GM12878 (cell line): Measurements from ENCODE around the gene LUM. TPM values are rescaled to one million over a fixed set of nuclear protein-coding genes. Genes with fewer than 3 reads are reported as not detected.

Source experiments
- ATAC-seq: fragments of 200-7000 bp; cut with Tn5 transposase; 3 replicates; pipeline ENCODE4 v1.9.1; 2020; ENCODE audit warnings: mild to moderate bottlenecking, moderate library complexity
- BruUV-seq: library from RNA; stranded (reverse); fragments of 400-500 nt; replicated peaks from 2 replicates; lab custom pipeline; 2021; lab: Mats Ljungman, UMichigan
- CTCF ChIA-PET: fragments of 300-600 bp; sonication (Branson Sonifier 250); formaldehyde crosslinking; extraction: SDS; loops from one replicate; lab custom pipeline; 2021; ENCODE audit warnings: inconsistent platforms; lab: Yijun Ruan, JAX
- POLR2A ChIA-PET: fragments of 350-600 bp; formaldehyde crosslinking; extraction: SDS; loops from one replicate; lab custom pipeline; 2021; ENCODE audit warnings: inconsistent platforms; lab: Charles Lee
- RAD21 ChIA-PET: fragments of 300-600 bp; sonication (Branson Sonifier 250); formaldehyde crosslinking; loops from one replicate; lab custom pipeline; 2023; ENCODE audit warnings: antibody characterized with exemption; ENCODE audit not compliant: unreplicated experiment; lab: Charles Lee
- SMC1A ChIA-PET: fragments of 300-600 bp; sonication (Branson Sonifier 250); formaldehyde crosslinking; loops from one replicate; lab custom pipeline; 2023; ENCODE audit not compliant: unreplicated experiment, uncharacterized antibody; lab: Charles Lee
- DNase-seq: peaks from one replicate; pipeline ENCODE4 v3.0.0-alpha.2; 2011; ENCODE audit warnings: low read depth, low spot score
- FAIRE-seq: peaks from 3 replicates; lab custom pipeline; 2011; peaks lifted over from hg19 to GRCh38; lab: Jason Lieb, UNC
- H2AFZ ChIP-seq: 2 replicates; pipeline ENCODE4 v1.6.0; 2011; ENCODE audit warnings: low read depth, low read length, control low read depth; ENCODE audit not compliant: control insufficient read depth
- H3K27ac ChIP-seq: 2 replicates; pipeline ENCODE4 v1.5.1; 2011; ENCODE audit warnings: control low read depth; ENCODE audit not compliant: control insufficient read depth, insufficient read depth
- H3K27me3 ChIP-seq, 2 experiments: replicated peaks in 1 of 2; 2 replicates each; pipeline versions ENCODE4 v1.6.0 to v1.6.1; 2011; ENCODE audit warnings: low read length in 1 of 2; ENCODE audit not compliant: control insufficient read depth in 2 of 2, insufficient read depth in 2 of 2
- H3K36me3 ChIP-seq, 2 experiments: 2 replicates each; pipeline ENCODE4 v1.5.1; 2011; ENCODE audit warnings: low read length in 1 of 2; ENCODE audit not compliant: control insufficient read depth in 2 of 2, insufficient read depth in 2 of 2
- H3K4me1 ChIP-seq: 2 replicates; pipeline ENCODE4 v1.6.1; 2011; ENCODE audit warnings: mild to moderate bottlenecking, low read length, moderate library complexity, mixed read lengths; ENCODE audit not compliant: control insufficient read depth, insufficient read depth
- H3K4me2 ChIP-seq: 2 replicates; pipeline ENCODE4 v1.6.0; 2011; ENCODE audit warnings: control low read depth; ENCODE audit not compliant: control insufficient read depth, insufficient read depth
- H3K4me3 ChIP-seq: fragments of 200-600 bp; sonication (generic); 2 replicates; pipeline ENCODE4 v1.5.1; 2016
- H3K79me2 ChIP-seq: 2 replicates; pipeline ENCODE4 v1.6.0; 2011; ENCODE audit warnings: low read length; ENCODE audit not compliant: control insufficient read depth, insufficient read depth
- H3K9ac ChIP-seq: 2 replicates; pipeline ENCODE4 v1.8.0; 2011; ENCODE audit warnings: low read length, control low read depth, mixed read lengths; ENCODE audit not compliant: control insufficient read depth, insufficient read depth
- H3K9me3 ChIP-seq: replicated peaks from 3 replicates; pipeline ENCODE4 v1.5.1; 2011; ENCODE audit warnings: mild to moderate bottlenecking, low read length; ENCODE audit not compliant: control insufficient read depth, insufficient read depth
- H4K20me1 ChIP-seq: 2 replicates; pipeline ENCODE4 v1.6.0; 2011; ENCODE audit not compliant: control insufficient read depth, insufficient read depth
- EZH2 ChIP-seq: IDR thresholded peaks from 2 replicates; pipeline ENCODE4 v1.6.1; 2012; ENCODE audit warnings: low read depth, mild to moderate bottlenecking, control low read depth, inconsistent platforms, low read length, borderline replicate concordance; ENCODE audit not compliant: control insufficient read depth
- MYC ChIP-seq: IDR thresholded peaks from 2 replicates; pipeline ENCODE4 v1.6.1; 2011; ENCODE audit warnings: mild to moderate bottlenecking, low read length, moderate library complexity, inconsistent platforms; ENCODE audit not compliant: insufficient read depth, insufficient replicate concordance, insufficient read length, severe bottlenecking
- NFYB ChIP-seq: IDR thresholded peaks from 2 replicates; pipeline ENCODE4 v1.6.1; 2011; ENCODE audit warnings: low read depth, mild to moderate bottlenecking, low read length, improper control_type of control experiment, moderate library complexity; ENCODE audit not compliant: insufficient read depth
- RCOR1 ChIP-seq: conservative IDR thresholded peaks from 2 replicates; pipeline ENCODE4 v1.6.1; 2012; ENCODE audit warnings: low read depth, low read length, improper control_type of control experiment
- SPI1 ChIP-seq: IDR thresholded peaks from 2 replicates; pipeline ENCODE4 v1.6.1; 2011; ENCODE audit warnings: low read depth, mild to moderate bottlenecking, low read length, moderate library complexity, borderline replicate concordance; ENCODE audit not compliant: insufficient read depth
- WGBS: methylation state at CpG from one replicate; pipeline ENCODE4 v1.1.6; 2016; ENCODE audit warnings: low lambda C conversion rate; ENCODE audit not compliant: insufficient replicate concordance, insufficient coverage; ENCODE audit errors: missing lambda C conversion rate; 5-methylcytosine and 5-hydroxymethylcytosine counted together
- in situ Hi-C: fragments of 300-500 bp; cut with MboI; formaldehyde crosslinking; loops from 9 replicates; pipeline ENCODE4 v1.14.3; 2018; ENCODE audit warnings: mixed read lengths
- intact Hi-C: fragments of 100-400 bp; cut with micrococcal nuclease; formaldehyde crosslinking; loops from one replicate; pipeline ENCODE4 v1.14.2; 2022; ENCODE audit not compliant: unreplicated experiment
- polyA plus RNA-seq, 11 experiments: library from polyadenylated mRNA; depleted of rRNA in 4 of 11; unstranded in 6 of 11; stranded (reverse) in 5 of 11; fragments of >200 nt; fragmentation: Nextera tagmentation in 4 of 11; fragmentation: Illumina TruSeq in 1 of 11; extraction: Ambion mirVana in 4 of 11; extraction: Trizol in 1 of 11; gene quantifications; 1 replicate in 1 of 11; 2 replicates in 10 of 11; pipeline versions ENCODE4 v1.2.1 to v1.2.3, GENCODE V29; 2011 to 2016; ENCODE audit warnings: inconsistent platforms in 2 of 11, missing spikeins in 2 of 11, low read depth in 1 of 11
- total RNA-seq, 4 experiments: library from RNA; depleted of rRNA in 3 of 4; stranded (reverse); fragments of >200 nt in 3 of 4; fragmentation: Illumina TruSeq in 1 of 4; extraction: Trizol in 1 of 4; gene quantifications; 2 replicates each; pipeline versions ENCODE4 v1.2.1 to v1.2.3, GENCODE V29; 2013 to 2021
- TF ChIP-seq, protein P1 (sequence below): IDR thresholded peaks from 2 replicates; pipeline ENCODE4 v1.6.1; 2011; ENCODE audit warnings: low read depth, low read length, improper control_type of control experiment, borderline replicate concordance
- TF ChIP-seq, protein P2 (sequence below): fragments of 450-650 bp; IDR thresholded peaks from 2 replicates; pipeline ENCODE4 v1.6.1; 2014; ENCODE audit warnings: mild to moderate bottlenecking

Gene LUM
- total and polyA plus RNA-seq, 10 of the 15 experiments (the other 5 are each of a cell fraction or from before 2014, with no cell fraction given): 0.09 to 0.31 TPM; not detected in 8

DNA sequence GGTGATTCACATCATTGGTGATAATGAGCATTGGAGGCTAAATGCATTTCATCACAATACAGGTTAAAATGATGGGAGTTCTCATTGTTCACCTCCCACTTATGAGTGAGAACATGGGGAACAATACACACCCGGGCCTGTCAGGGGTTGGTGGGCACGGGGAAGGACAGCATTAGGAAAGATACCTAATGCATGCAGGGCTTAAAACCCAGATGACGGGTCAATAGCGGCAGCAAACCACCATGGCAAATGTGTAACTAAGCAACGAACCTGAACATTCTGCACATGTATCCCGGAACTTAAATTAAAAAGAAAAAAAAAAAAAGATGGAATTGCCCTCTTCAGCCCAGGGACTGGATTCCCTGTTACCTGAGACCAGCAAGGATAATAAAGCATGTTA, 2.3 kb upstream of the LUM start:
- ChIA-PET POLR2A (no interaction called here), SMC1A (interaction anchor here (0.8 kb wide), 1 partner anchor 135 kb away, joined by 4 read pairs; no protein-coding TSS in a partner anchor), RAD21 (no interaction called here), CTCF (interaction anchor here (6.3 kb wide), 1 partner anchor 135 kb away, joined by 88 read pairs; no protein-coding TSS in a partner anchor)
- intact Hi-C loops (loop anchor here (5.0 kb wide), 1 partner anchor 214 kb away; no protein-coding TSS in a partner anchor), in situ Hi-C loops (no loop called here)
- Histone ChIP-seq H3K36me3 (no peaks in the 10 kb centered on the region), H3K27ac (no peak overlapping the region), H2AFZ (no peak overlapping the region), H3K27me3 (no peaks in the 10 kb centered on the region), H3K4me2 (no peak overlapping the region), H3K9me3 (no peaks in the 10 kb centered on the region), H3K79me2 (no peaks in the 10 kb centered on the region), H4K20me1 (no peaks in the 10 kb centered on the region), H3K9ac (no peak overlapping the region), H3K4me3 (no peak overlapping the region), H3K4me1 (no peaks in the 10 kb centered on the region)
- no peak for ATAC-seq
- no TSS peak for BruUV-seq
- FAIRE-seq: no peak
- no peak for DNase-seq
- WGBS: 24% methylated on average over 6 of the region's 6 CpGs
- TF ChIP-seq EZH2: no peak

DNA sequence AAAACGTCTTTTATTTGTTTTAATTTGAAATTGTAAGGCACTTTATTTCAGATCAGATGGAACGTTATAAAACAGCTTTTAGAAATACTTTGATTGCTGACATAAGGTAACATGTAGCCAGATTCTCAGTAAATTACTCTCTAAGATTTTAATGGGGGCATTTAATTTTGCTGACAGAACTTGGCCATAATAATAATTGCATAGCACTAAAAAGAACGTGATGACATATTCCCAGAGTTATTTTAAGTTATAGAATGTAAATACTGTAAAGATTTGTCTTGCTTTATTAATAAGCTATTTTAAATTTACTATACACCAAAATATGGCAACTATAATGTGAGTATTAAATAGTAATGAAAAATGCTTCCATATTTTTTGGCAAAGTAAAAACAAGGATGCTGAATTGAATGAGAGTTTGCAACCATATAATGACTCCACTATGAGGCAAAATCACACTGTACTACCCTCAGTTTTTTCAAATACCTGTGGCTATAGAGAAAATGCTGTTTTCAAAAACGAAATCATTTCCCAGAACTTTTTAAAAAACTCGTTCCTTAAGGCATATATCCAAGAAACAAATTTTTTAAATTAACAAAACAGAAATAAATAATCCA, 876 bp downstream of the LUM start:
- POLR2A ChIA-PET: no interaction called here
- intact Hi-C loops: loop anchor here (5.0 kb wide), 1 partner anchor 217 kb away; no protein-coding TSS in a partner anchor
- Histone ChIP-seq H3K36me3 (no peaks in the 10 kb centered on the region), H3K4me3 (no peak overlapping the region), H3K27me3 (no peaks in the 10 kb centered on the region), H4K20me1 (no peaks in the 10 kb centered on the region), H3K4me2 (no peak overlapping the region), H3K27ac (no peak overlapping the region), H2AFZ (no peak overlapping the region), H3K9me3 (no peaks in the 10 kb centered on the region), H3K9ac (no peak overlapping the region), H3K79me2 (no peaks in the 10 kb centered on the region), H3K4me1 (no peaks in the 10 kb centered on the region)
- RAD21 ChIA-PET: interaction anchor here (0.7 to 6.4 kb wide), 5 partner anchors 101 to 218 kb away, joined by 3 to 29 read pairs (median 3); no protein-coding TSS in a partner anchor
- SMC1A ChIA-PET: interaction anchor here (0.7 to 3.9 kb wide), 5 partner anchors 8 to 165 kb away, joined by 3 to 23 read pairs (median 5); no protein-coding TSS in a partner anchor
- TF ChIP-seq SPI1: no peak
- TF ChIP-seq NFYB: no peak
- TF ChIP-seq, protein P1, sequence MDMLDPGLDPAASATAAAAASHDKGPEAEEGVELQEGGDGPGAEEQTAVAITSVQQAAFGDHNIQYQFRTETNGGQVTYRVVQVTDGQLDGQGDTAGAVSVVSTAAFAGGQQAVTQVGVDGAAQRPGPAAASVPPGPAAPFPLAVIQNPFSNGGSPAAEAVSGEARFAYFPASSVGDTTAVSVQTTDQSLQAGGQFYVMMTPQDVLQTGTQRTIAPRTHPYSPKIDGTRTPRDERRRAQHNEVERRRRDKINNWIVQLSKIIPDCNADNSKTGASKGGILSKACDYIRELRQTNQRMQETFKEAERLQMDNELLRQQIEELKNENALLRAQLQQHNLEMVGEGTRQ: no peak
- TF ChIP-seq MYC: no peak
- TF ChIP-seq RCOR1: no peak
- TF ChIP-seq, protein P2, sequence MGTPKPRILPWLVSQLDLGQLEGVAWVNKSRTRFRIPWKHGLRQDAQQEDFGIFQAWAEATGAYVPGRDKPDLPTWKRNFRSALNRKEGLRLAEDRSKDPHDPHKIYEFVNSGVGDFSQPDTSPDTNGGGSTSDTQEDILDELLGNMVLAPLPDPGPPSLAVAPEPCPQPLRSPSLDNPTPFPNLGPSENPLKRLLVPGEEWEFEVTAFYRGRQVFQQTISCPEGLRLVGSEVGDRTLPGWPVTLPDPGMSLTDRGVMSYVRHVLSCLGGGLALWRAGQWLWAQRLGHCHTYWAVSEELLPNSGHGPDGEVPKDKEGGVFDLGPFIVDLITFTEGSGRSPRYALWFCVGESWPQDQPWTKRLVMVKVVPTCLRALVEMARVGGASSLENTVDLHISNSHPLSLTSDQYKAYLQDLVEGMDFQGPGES: no peak
- 3% methylated on average over 5 of the region's 5 CpGs for WGBS
- in situ Hi-C loops: no loop called here
- DNase-seq (no peak), FAIRE-seq (no peak), ATAC-seq (no peak)
- BruUV-seq: no TSS peak
- CTCF ChIA-PET: interaction anchor here (1.0 to 6.3 kb wide), 12 partner anchors 9 to 245 kb away, joined by 3 to 88 read pairs (median 10); no protein-coding TSS in a partner anchor
